GM21576 (cell line): Measurements from ENCODE around the gene C5orf24.

ENCODE experiments used
- ATAC-seq: cut with Tn5 transposase; IDR thresholded peaks from one replicate; pipeline ENCODE4 v1.9.1; 2021; ENCODE audit warnings: mild to moderate bottlenecking, moderate library complexity; ENCODE audit not compliant: unreplicated experiment

C5orf24 gene

GRCh38 chr5:134905246-134905996, 59.7 kb downstream of the C5orf24 start:
- ATAC-seq: peak; percentile 24

GRCh38 chr5:134906811-134907210, 61.0 kb downstream of the C5orf24 start:
- no peak for ATAC-seq
